Omental fat pad (tissue), 4 donors: Measurements from ENCODE around the gene CLEC2D. TPM values are rescaled to one million over a fixed set of nuclear protein-coding genes. Genes with fewer than 3 reads are reported as not detected.

Experiments
- ATAC-seq: fragments of 150-250 bp; one replicate; pipeline ENCODE4 v1.9.1; 2016; ENCODE audit warnings: mild to moderate bottlenecking, moderate library complexity; ENCODE audit not compliant: low FRiP score
- DNase-seq: peaks from one replicate; pipeline ENCODE4 v3.0.0-alpha.2; 2019; ENCODE audit warnings: low spot score
- CTCF ChIP-seq, 3 donors: fragments of 450-650 bp; IDR thresholded peaks; one replicate each; pipeline ENCODE4 v1.5.1; 2016 to 2017; ENCODE audit warnings: antibody characterized with exemption in 3 of 3, mild to moderate bottlenecking in 3 of 3, moderate library complexity in 2 of 3
- small RNA-seq: library from RNA; depleted of rRNA; stranded (forward); fragments of <200 nt; gene quantifications from one replicate; pipeline ENCODE3, GENCODE V24; 2016
- total RNA-seq, 4 donors: library from RNA; depleted of rRNA; stranded (reverse); fragments of >200 nt; gene quantifications; one replicate each; pipeline ENCODE4 v1.1.0, GENCODE V29; 2016

CLEC2D gene
- total RNA-seq, 4 donors from 2014 or later, result 10.4 to 20.5 (median 14.8) TPM

GRCh38 chr12:9742661-9743060 lies 73.1 kb downstream of the CLEC2D start:
- TF ChIP-seq CTCF (IDR thresholded peaks at IDR 0.05), result no peak
- ATAC-seq (no peak), DNase-seq (no peak)

- no peak for ATAC-seq
- DNase-seq, result no peak
- TF ChIP-seq CTCF (IDR thresholded peaks at IDR 0.05), result no peak
Measured at GRCh38 chr12:9745199-9745598, 75.7 kb downstream of the CLEC2D start.

Small RNA genes lying within 50 kb of the gene (small RNA-seq; reads per million reads assigned to genes)
- gene AC010186.4, result not detected
- gene RNU6-700P, result not detected

Other genes with a start within 250 kb of the CLEC2D start
- 1 to 10 TPM; 1.1 to 3.5 (median 2.3) TPM for gene KLRB1, start 61.8 kb upstream of the CLEC2D start, total RNA-seq
- gene CLECL1, start 63.4 kb downstream of the CLEC2D start, total RNA-seq, result 1 to 10 TPM in 1 of 4 donors, under 1 TPM in 1, not detected in 2; 0.84 to 2.2 TPM
- gene CD69, start 91.2 kb downstream of the CLEC2D start, total RNA-seq, result 10 to 100 TPM; 10.0 to 36.3 (median 17.0) TPM
- gene KLRF1, start 157.8 kb downstream of the CLEC2D start, total RNA-seq, result under 1 TPM in 1 of 4 donors, not detected in 3; 0.46 TPM
- gene CLEC2B, start 199.6 kb downstream of the CLEC2D start, total RNA-seq, result 10 to 100 TPM; 23.8 to 48.2 (median 31.5) TPM
- gene KLRF2, start 211.8 kb downstream of the CLEC2D start, total RNA-seq, result not detected